SU-DHL-6 (cell line): Measurements from ENCODE around the gene RHCG.

Experiments used
- EZH2phosphoT487 ChIP-seq: fragments of 200-600 bp; sonication (generic), shearing (Covaris generic); conservative IDR thresholded peaks from 2 replicates; pipeline ENCODE4 v1.6.1; 2018; ENCODE audit warnings: mild to moderate bottlenecking, antibody characterized with exemption, low read length, moderate library complexity, mixed read lengths
- TF ChIP-seq, protein P1 (sequence below): fragments of 200-600 bp; sonication (generic); IDR thresholded peaks from one replicate; pipeline ENCODE4 v1.5.1; 2017; ENCODE audit warnings: antibody characterized with exemption, mild to moderate bottlenecking, low read length, moderate library complexity; ENCODE audit not compliant: insufficient read depth, poor library complexity, severe bottlenecking

DNA sequence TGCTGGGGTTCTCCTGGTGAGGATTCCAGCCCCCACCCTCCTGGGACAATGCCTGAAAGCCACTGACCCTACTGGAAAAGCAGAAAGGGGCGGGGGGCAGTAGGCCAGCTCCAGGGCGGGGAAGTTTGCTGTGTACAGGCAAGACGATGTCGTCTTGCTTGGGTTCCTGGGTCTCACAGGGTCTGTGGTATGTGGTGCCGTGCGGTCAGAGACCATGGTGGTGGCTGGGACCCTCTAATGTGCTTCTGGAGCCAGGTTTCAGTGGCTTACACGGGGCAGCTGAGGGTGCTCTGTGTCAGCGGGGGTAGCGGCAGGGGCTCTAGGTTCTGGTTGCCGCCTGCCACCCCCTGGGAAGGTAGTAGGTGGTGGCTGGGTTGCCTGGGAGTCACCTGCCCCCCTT, 54.2 kb downstream of the RHCG start:
- TF ChIP-seq, protein P1, sequence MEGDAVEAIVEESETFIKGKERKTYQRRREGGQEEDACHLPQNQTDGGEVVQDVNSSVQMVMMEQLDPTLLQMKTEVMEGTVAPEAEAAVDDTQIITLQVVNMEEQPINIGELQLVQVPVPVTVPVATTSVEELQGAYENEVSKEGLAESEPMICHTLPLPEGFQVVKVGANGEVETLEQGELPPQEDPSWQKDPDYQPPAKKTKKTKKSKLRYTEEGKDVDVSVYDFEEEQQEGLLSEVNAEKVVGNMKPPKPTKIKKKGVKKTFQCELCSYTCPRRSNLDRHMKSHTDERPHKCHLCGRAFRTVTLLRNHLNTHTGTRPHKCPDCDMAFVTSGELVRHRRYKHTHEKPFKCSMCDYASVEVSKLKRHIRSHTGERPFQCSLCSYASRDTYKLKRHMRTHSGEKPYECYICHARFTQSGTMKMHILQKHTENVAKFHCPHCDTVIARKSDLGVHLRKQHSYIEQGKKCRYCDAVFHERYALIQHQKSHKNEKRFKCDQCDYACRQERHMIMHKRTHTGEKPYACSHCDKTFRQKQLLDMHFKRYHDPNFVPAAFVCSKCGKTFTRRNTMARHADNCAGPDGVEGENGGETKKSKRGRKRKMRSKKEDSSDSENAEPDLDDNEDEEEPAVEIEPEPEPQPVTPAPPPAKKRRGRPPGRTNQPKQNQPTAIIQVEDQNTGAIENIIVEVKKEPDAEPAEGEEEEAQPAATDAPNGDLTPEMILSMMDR: no peak
- TF ChIP-seq EZH2phosphoT487: no peak
